Activated CD4-positive, alpha-beta T cell treated with anti-CD3 and anti-CD28 coated beads, Interleukin-2, amount 50 U/mL, for 48 hours (primary cell): ENCODE results near the gene IL16.
"Not testable (repeated sequence)": the region's sequence is repeated elsewhere in the genome, so short reads cannot be mapped to it uniquely, and the experiment has no call there.

ENCODE experiments used
- DNase-seq, 2 experiments: peaks; one replicate each; pipeline ENCODE4 v3.0.0-alpha.2; 2020

The IL16 gene

GRCh38 chr15:81343371-81343770 lies 146.7 kb downstream of the IL16 start:
- DNase-seq: no peak

GRCh38 chr15:81346611-81347010 lies 149.9 kb downstream of the IL16 start:
- no peak for DNase-seq

GRCh38 chr15:81347910-81348309 lies 151.2 kb downstream of the IL16 start:
- no peak for DNase-seq

- DNase-seq: not testable (repeated sequence)
Measured at GRCh38 chr15:81348691-81349090, 152.0 kb downstream of the IL16 start.

GRCh38 chr15:81349271-81349670 lies 152.6 kb downstream of the IL16 start:
- no peak for DNase-seq

GRCh38 chr15:81351651-81352050 lies 155.0 kb downstream of the IL16 start:
- no peak for DNase-seq

- DNase-seq: no peak
Measured at GRCh38 chr15:81356252-81356651, 159.6 kb downstream of the IL16 start.

- DNase-seq: no peak
Measured at GRCh38 chr15:81357180-81357686, 160.6 kb downstream of the IL16 start.

GRCh38 chr15:81358248-81358647 lies 161.6 kb downstream of the IL16 start:
- no peak for DNase-seq

- DNase-seq: no peak
Measured at GRCh38 chr15:81360491-81360890, 163.8 kb downstream of the IL16 start.

- no peak for DNase-seq
Measured at GRCh38 chr15:81361891-81362290, 165.2 kb downstream of the IL16 start.

GRCh38 chr15:81362790-81363189 lies 166.1 kb downstream of the IL16 start:
- no peak for DNase-seq

- no peak for DNase-seq
Measured at GRCh38 chr15:81363276-81363675, 166.6 kb downstream of the IL16 start.
